ENCODE measurements around the gene UBE2E2.

The UBE2E2 gene

GRCh38 chr3:23405081-23405480 lies 202.0 kb downstream of the UBE2E2 start:
- no peaks in the 10 kb centered on the region for H3K36me3 ChIP-seq (ENCODE audit: control insufficient read depth, low read length)
- H3K4me1 ChIP-seq (ENCODE audit: control insufficient read depth, low read length), result peaks cover 43% of the 10 kb centered on the region
- H3K79me2 ChIP-seq (ENCODE audit: control insufficient read depth, low read length), result peaks cover 5% of the 10 kb centered on the region; the same call in 1 of the 2 replicates
- no peaks in the 10 kb centered on the region for H3K9me2 ChIP-seq (replicated peaks; ENCODE audit: control insufficient read depth, low read length)
- no peak for TF ChIP-seq EZH2phosphoT487 (IDR thresholded peaks at IDR 0.05; ENCODE audit: borderline replicate concordance, low read length)
- TF ChIP-seq, protein P1, sequence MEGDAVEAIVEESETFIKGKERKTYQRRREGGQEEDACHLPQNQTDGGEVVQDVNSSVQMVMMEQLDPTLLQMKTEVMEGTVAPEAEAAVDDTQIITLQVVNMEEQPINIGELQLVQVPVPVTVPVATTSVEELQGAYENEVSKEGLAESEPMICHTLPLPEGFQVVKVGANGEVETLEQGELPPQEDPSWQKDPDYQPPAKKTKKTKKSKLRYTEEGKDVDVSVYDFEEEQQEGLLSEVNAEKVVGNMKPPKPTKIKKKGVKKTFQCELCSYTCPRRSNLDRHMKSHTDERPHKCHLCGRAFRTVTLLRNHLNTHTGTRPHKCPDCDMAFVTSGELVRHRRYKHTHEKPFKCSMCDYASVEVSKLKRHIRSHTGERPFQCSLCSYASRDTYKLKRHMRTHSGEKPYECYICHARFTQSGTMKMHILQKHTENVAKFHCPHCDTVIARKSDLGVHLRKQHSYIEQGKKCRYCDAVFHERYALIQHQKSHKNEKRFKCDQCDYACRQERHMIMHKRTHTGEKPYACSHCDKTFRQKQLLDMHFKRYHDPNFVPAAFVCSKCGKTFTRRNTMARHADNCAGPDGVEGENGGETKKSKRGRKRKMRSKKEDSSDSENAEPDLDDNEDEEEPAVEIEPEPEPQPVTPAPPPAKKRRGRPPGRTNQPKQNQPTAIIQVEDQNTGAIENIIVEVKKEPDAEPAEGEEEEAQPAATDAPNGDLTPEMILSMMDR (IDR thresholded peaks at IDR 0.05; ENCODE audit: low read depth, low read length, poor library complexity, severe bottlenecking), result no peak
- H3K4me2 ChIP-seq (ENCODE audit: low read length), result peak overlapping the region; percentile 78
- peak overlapping the region; percentile 58 for H3K4me3 ChIP-seq (ENCODE audit: low read length)
- H3K9me3 ChIP-seq (ENCODE audit: control insufficient read depth, insufficient read depth, low read length), result no peaks in the 10 kb centered on the region
- H4K20me1 ChIP-seq (ENCODE audit: control insufficient read depth, insufficient read depth, low read depth, low read length), result no peaks in the 10 kb centered on the region
- H3K27me3 ChIP-seq (ENCODE audit: control insufficient read depth, low read length), result no peaks in the 10 kb centered on the region
- H3K27ac ChIP-seq (ENCODE audit: low read depth, low read length), result peak overlapping the region; percentile 44
- H3F3A ChIP-seq (ENCODE audit: control insufficient read depth, insufficient read depth), result no peaks in the 10 kb centered on the region

DNA sequence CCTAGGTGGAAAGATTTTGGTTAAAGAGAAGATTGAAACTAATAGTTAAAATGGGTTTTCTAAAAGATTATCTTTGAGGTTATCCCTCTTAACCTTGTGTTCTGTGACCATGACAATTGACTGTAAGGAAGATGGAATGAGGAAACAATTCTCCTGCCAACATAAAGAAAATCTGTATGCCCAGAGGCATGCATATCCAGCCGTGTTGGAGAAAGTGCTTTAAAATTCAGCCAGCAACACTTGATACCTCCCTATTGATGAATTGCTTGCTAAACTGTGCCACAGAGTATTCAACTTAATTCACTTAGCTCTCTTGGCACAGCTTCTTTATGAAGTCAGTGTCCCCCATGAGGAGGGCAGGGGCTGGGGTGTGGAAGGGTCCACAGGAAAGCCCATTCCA lies 203.5 kb downstream of the UBE2E2 start:
- H3K9me2 ChIP-seq (replicated peaks; ENCODE audit: control insufficient read depth, low read length), result no peaks in the 10 kb centered on the region
- H3K4me2 ChIP-seq (ENCODE audit: low read length), result no peak overlapping the region
- no peaks in the 10 kb centered on the region for H3K36me3 ChIP-seq (ENCODE audit: control insufficient read depth, low read length)
- no peaks in the 10 kb centered on the region; the same call in 1 of the 2 replicates for H4K20me1 ChIP-seq (ENCODE audit: control insufficient read depth, insufficient read depth, low read depth, low read length)
- H3K9me3 ChIP-seq (ENCODE audit: control insufficient read depth, insufficient read depth, low read length), result no peaks in the 10 kb centered on the region
- no peak overlapping the region for H3K4me3 ChIP-seq (ENCODE audit: low read length)
- TF ChIP-seq, protein P1 (IDR thresholded peaks at IDR 0.05; ENCODE audit: low read depth, low read length, poor library complexity, severe bottlenecking), result no peak
- TF ChIP-seq EZH2phosphoT487 (IDR thresholded peaks at IDR 0.05; ENCODE audit: borderline replicate concordance, low read length), result no peak
- H3K79me2 ChIP-seq (ENCODE audit: control insufficient read depth, low read length), result peaks cover 5% of the 10 kb centered on the region; the same call in 1 of the 2 replicates
- H3K27me3 ChIP-seq (ENCODE audit: control insufficient read depth, low read length), result no peaks in the 10 kb centered on the region
- peaks cover 43% of the 10 kb centered on the region for H3K4me1 ChIP-seq (ENCODE audit: control insufficient read depth, low read length)
- H3F3A ChIP-seq (ENCODE audit: control insufficient read depth, insufficient read depth), result no peaks in the 10 kb centered on the region
- no peak overlapping the region for H3K27ac ChIP-seq (ENCODE audit: low read depth, low read length)

GRCh38 chr3:23418026-23418425 lies 214.9 kb downstream of the UBE2E2 start:
- H3K4me3 ChIP-seq (ENCODE audit: low read length), result no peak overlapping the region
- no peak overlapping the region for H3K27ac ChIP-seq (ENCODE audit: low read depth, low read length)
- 0 out of 2 replicates have a peak, but pooled peaks cover 3% of the 10 kb centered on the region for H4K20me1 ChIP-seq (ENCODE audit: control insufficient read depth, insufficient read depth, low read depth, low read length)
- H3K9me3 ChIP-seq (ENCODE audit: control insufficient read depth, insufficient read depth, low read length), result no peaks in the 10 kb centered on the region
- no peaks in the 10 kb centered on the region for H3K9me2 ChIP-seq (replicated peaks; ENCODE audit: control insufficient read depth, low read length)
- peaks cover 4% of the 10 kb centered on the region; the same call in 1 of the 2 replicates for H3F3A ChIP-seq (ENCODE audit: control insufficient read depth, insufficient read depth)
- peaks cover 11% of the 10 kb centered on the region for H3K4me1 ChIP-seq (ENCODE audit: control insufficient read depth, low read length)
- TF ChIP-seq, protein P1 (IDR thresholded peaks at IDR 0.05; ENCODE audit: low read depth, low read length, poor library complexity, severe bottlenecking), result no peak
- no peak for TF ChIP-seq EZH2phosphoT487 (IDR thresholded peaks at IDR 0.05; ENCODE audit: borderline replicate concordance, low read length)
- H3K27me3 ChIP-seq (ENCODE audit: control insufficient read depth, low read length), result no peaks in the 10 kb centered on the region; the same call in 1 of the 2 replicates
- H3K36me3 ChIP-seq (ENCODE audit: control insufficient read depth, low read length), result no peaks in the 10 kb centered on the region
- H3K79me2 ChIP-seq (ENCODE audit: control insufficient read depth, low read length), result no peaks in the 10 kb centered on the region; the same call in 1 of the 2 replicates
- no peak overlapping the region for H3K4me2 ChIP-seq (ENCODE audit: low read length)
